T-helper 1 cell treated with Interleukin-12 subunit alpha and Interleukin-12 subunit beta and Interleukin-4 antibody, amounts not matched to agents 30 ng/mL and 1 ng/mL, for 36 hours (primary cell): Measurements from ENCODE around the gene SNCB. TPM values are rescaled to one million over a fixed set of nuclear protein-coding genes. Genes with fewer than 3 reads are reported as not detected.

Experiments
- intact Hi-C: fragments of 100-400 bp; cut with micrococcal nuclease; formaldehyde crosslinking; loops from one replicate; pipeline ENCODE4 v1.15.1; 2024
- total RNA-seq: library from RNA; stranded (reverse); gene quantifications from 2 replicates; pipeline ENCODE4 v1.2.3, GENCODE V29; 2022

Gene SNCB
- total RNA-seq, 1 donor from 2014 or later, result not detected

GRCh38 chr5:176627582-176627981 lies 2.8 kb downstream of the SNCB start:
- intact Hi-C loops, result no loop called here

- intact Hi-C loops, result no loop called here
These were observed 3.5 kb downstream of the SNCB start for GRCh38 chr5:176626876-176627236.

- intact Hi-C loops, result no loop called here
These were observed 4.1 kb downstream of the SNCB start for GRCh38 chr5:176625966-176626875.

GRCh38 chr5:176625512-176625911 lies 4.8 kb downstream of the SNCB start:
- intact Hi-C loops, result no loop called here

- intact Hi-C loops, result no loop called here
These were observed 5.4 kb downstream of the SNCB start for GRCh38 chr5:176624938-176625337.

- intact Hi-C loops, result no loop called here
These were observed 6.2 kb downstream of the SNCB start for GRCh38 chr5:176624142-176624541.

- intact Hi-C loops, result no loop called here
These were observed 8.7 kb downstream of the SNCB start for GRCh38 chr5:176621661-176622079.

- intact Hi-C loops, result no loop called here
These were observed 9.9 kb downstream of the SNCB start for GRCh38 chr5:176620333-176620981.

- intact Hi-C loops, result loop anchor here (1.0 kb wide), 4 partner anchors 8 to 45 kb away; partner anchors contain the start of genes EIF4E1B, SNCB and TSPAN17
These were observed 10.6 kb downstream of the SNCB start for GRCh38 chr5:176619569-176620332.

- intact Hi-C loops, result loop anchor here (1.0 kb wide), 4 partner anchors 8 to 45 kb away; partner anchors contain the start of genes EIF4E1B, SNCB and TSPAN17
These were observed 11.1 kb downstream of the SNCB start for GRCh38 chr5:176619203-176619568.

GRCh38 chr5:176618783-176619182 lies 11.6 kb downstream of the SNCB start:
- intact Hi-C loops, result loop anchor here (1.0 kb wide), 4 partner anchors 7 to 44 kb away; partner anchors contain the start of genes EIF4E1B, SNCB and TSPAN17

GRCh38 chr5:176616511-176616910 lies 13.8 kb downstream of the SNCB start:
- intact Hi-C loops, result no loop called here

GRCh38 chr5:176614805-176615478 lies 15.4 kb downstream of the SNCB start:
- intact Hi-C loops, result no loop called here

- intact Hi-C loops, result no loop called here
These were observed 17.5 kb downstream of the SNCB start for GRCh38 chr5:176612855-176613254.

- intact Hi-C loops, result no loop called here
These were observed 18.3 kb downstream of the SNCB start for GRCh38 chr5:176612008-176612407.

- intact Hi-C loops, result loop anchor here (1.0 to 2.0 kb wide), 4 partner anchors 8 to 981 kb away; partner anchors contain the start of gene TMED9
These were observed 18.9 kb downstream of the SNCB start for GRCh38 chr5:176611435-176611834.

- intact Hi-C loops, result loop anchor here (1.0 to 2.0 kb wide), 4 partner anchors 14 to 982 kb away; partner anchors contain the start of genes TMED9 and TSPAN17
These were observed 19.9 kb downstream of the SNCB start for GRCh38 chr5:176610435-176610773.

- intact Hi-C loops, result loop anchor here (1.0 to 2.0 kb wide), 6 partner anchors 13 to 983 kb away; partner anchors contain the start of genes FAF2, HIGD2A, NOP16 and TMED9
These were observed 20.5 kb downstream of the SNCB start, which contains the start of gene GPRIN1 for GRCh38 chr5:176609724-176610434. Gene GPRIN1, minus strand, starts transcription at chr5:176610156. Its CDS starts 10,322 bp downstream, at chr5:176599834.

GRCh38 chr5:176608937-176609723 lies 21.2 kb downstream of the SNCB start:
- intact Hi-C loops, result loop anchor here (1.0 kb wide), 2 partner anchors 161 to 221 kb away; partner anchors contain the start of genes FAF2, HIGD2A and NOP16
